Loucy (cell line): Measurements from ENCODE around the gene RESF1.

Experiments used
- EZH2phosphoT487 ChIP-seq: fragments of 200-600 bp; IDR thresholded peaks from 2 replicates; pipeline ENCODE4 v1.6.1; 2018; ENCODE audit warnings: antibody characterized with exemption, mild to moderate bottlenecking, moderate library complexity, borderline replicate concordance
- TF ChIP-seq, protein P1 (sequence below): fragments of 200-600 bp; sonication (generic); conservative IDR thresholded peaks from 2 replicates; pipeline ENCODE4 v1.5.1; 2014; ENCODE audit warnings: mild to moderate bottlenecking, antibody characterized with exemption, low read length

DNA sequence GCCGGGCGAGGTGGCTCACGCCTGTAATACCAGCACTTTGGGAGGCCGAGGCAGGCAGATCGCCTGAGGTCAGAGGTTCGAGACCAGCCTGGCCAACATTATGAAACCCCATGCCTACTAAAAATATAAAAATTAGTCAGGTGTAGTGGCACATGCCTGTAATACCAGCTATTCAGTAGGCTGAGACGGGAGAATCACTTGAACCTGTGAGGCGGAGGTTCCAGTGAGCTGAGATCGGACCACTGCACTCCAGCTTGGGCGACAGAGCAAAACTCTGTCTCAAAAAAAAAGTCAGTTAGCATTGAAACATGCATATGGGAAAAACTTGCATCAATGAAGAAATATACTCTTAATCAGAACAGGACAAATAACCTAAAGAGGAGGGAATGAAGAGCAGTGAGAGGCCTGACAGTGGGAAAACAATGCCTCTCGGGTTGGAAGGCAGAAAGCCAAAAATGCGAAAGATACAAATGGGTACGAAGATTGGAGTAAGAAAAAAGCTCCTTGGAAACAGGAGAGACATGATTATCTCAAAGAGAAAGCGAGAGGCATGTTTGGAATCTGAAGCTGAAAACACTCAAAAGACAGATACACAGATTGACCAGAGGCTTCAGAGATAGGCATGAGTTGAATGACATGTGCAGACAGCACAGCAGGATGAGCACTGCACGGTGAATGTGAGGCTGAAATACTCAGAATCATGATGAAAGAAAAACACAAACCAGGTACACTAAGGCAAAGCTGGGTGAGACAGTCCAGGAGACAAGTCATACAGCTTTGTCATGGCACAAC, 30.6 kb downstream of the RESF1 start:
- TF ChIP-seq, protein P1, sequence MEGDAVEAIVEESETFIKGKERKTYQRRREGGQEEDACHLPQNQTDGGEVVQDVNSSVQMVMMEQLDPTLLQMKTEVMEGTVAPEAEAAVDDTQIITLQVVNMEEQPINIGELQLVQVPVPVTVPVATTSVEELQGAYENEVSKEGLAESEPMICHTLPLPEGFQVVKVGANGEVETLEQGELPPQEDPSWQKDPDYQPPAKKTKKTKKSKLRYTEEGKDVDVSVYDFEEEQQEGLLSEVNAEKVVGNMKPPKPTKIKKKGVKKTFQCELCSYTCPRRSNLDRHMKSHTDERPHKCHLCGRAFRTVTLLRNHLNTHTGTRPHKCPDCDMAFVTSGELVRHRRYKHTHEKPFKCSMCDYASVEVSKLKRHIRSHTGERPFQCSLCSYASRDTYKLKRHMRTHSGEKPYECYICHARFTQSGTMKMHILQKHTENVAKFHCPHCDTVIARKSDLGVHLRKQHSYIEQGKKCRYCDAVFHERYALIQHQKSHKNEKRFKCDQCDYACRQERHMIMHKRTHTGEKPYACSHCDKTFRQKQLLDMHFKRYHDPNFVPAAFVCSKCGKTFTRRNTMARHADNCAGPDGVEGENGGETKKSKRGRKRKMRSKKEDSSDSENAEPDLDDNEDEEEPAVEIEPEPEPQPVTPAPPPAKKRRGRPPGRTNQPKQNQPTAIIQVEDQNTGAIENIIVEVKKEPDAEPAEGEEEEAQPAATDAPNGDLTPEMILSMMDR, result no peak
- no peak for TF ChIP-seq EZH2phosphoT487
